A549 (cell line): ENCODE measurements around the gene SUN1. TPM values are rescaled to one million over a fixed set of nuclear protein-coding genes. Genes with fewer than 3 reads are reported as not detected.

ENCODE experiments used
- ATAC-seq, 2 experiments: fragments of 200-7000 bp in 1 of 2; fragments of >200 bp in 1 of 2; cut with Nextera tagmentation in 1 of 2; cut with Tn5 transposase in 1 of 2; 3 replicates each; pipeline versions ENCODE4 v1.8.0 to v1.9.1; 2018 to 2020; ENCODE audit warnings: mild to moderate bottlenecking in 1 of 2, moderate library complexity in 1 of 2
- CTCF ChIA-PET: fragments of 300-600 bp; sonication (Branson Sonifier 250); formaldehyde crosslinking; extraction: SDS; loops from one replicate; lab custom pipeline; 2021; ENCODE audit warnings: antibody characterized with exemption, inconsistent platforms; lab: Yijun Ruan, JAX
- POLR2A ChIA-PET: fragments of 350-600 bp; formaldehyde crosslinking; extraction: SDS; loops from one replicate; lab custom pipeline; 2021; ENCODE audit warnings: antibody characterized with exemption, inconsistent platforms; lab: Yijun Ruan, JAX
- DNase-seq, 2 experiments: peaks; one replicate each; pipeline versions ENCODE4 v3.0.0 to v3.0.0-alpha.2; 2011 to 2016; ENCODE audit warnings: low read depth in 1 of 2, low spot score in 1 of 2
- FAIRE-seq: peaks from 2 replicates; lab custom pipeline; 2011; peaks lifted over from hg19 to GRCh38; lab: Jason Lieb, UNC
- H3K27ac ChIP-seq, 2 experiments: fragments of >200 bp; sonication (Bioruptor Twin); formaldehyde crosslinking; 3 replicates each; pipeline ENCODE4 v1.5.1; 2016 to 2017
- H3K4me1 ChIP-seq: fragments of >200 bp; sonication (Bioruptor Twin); formaldehyde crosslinking; 3 replicates; pipeline ENCODE4 v1.6.1; 2016
- H3K4me2 ChIP-seq: fragments of >200 bp; sonication (Bioruptor Twin); formaldehyde crosslinking; 3 replicates; pipeline ENCODE4 v1.6.1; 2016
- H3K4me3 ChIP-seq: fragments of >200 bp; sonication (Bioruptor Twin); formaldehyde crosslinking; 3 replicates; pipeline ENCODE4 v1.5.1; 2016
- H3K9me3 ChIP-seq: fragments of >200 bp; sonication (Bioruptor Twin); formaldehyde crosslinking; 3 replicates; pipeline ENCODE4 v1.6.1; 2016
- ATOH8 ChIP-seq: fragments of 250-450 bp; sonication (Bioruptor Pico); IDR thresholded peaks from 2 replicates; pipeline ENCODE4 v1.5.0; 2020; ENCODE audit warnings: low read depth, mild to moderate bottlenecking, moderate library complexity
- BCL3 ChIP-seq: fragments of >200 bp; sonication (Bioruptor Twin); formaldehyde crosslinking; IDR thresholded peaks from 3 replicates; pipeline ENCODE4 v1.6.1; 2016
- CHD2 ChIP-seq: fragments of 150-350 bp; IDR thresholded peaks from 2 replicates; pipeline ENCODE4 v1.6.1; 2014; ENCODE audit warnings: low read length; ENCODE audit not compliant: partially characterized antibody
- ELK1 ChIP-seq: fragments of 150-350 bp; IDR thresholded peaks from 2 replicates; pipeline ENCODE4 v1.6.1; 2014; ENCODE audit warnings: low read depth, mild to moderate bottlenecking, low read length
- EP300 ChIP-seq, 2 experiments: fragments of >200 bp; sonication (Bioruptor Twin); formaldehyde crosslinking; IDR thresholded peaks; 2 replicates in 1 of 2; 3 replicates in 1 of 2; pipeline ENCODE4 v1.6.1; 2016 to 2017
- HDAC2 ChIP-seq: fragments of 200-600 bp; sonication (generic); IDR thresholded peaks from 2 replicates; pipeline ENCODE4 v1.6.1; 2016
- HES2 ChIP-seq: fragments of >200 bp; sonication (Bioruptor Twin); formaldehyde crosslinking; IDR thresholded peaks from 2 replicates; pipeline ENCODE4 v1.6.1; 2016
- HMGXB4 ChIP-seq: fragments of 250-450 bp; sonication (Bioruptor Pico); IDR thresholded peaks from 2 replicates; pipeline ENCODE4 v1.5.0; 2021; ENCODE audit warnings: mild to moderate bottlenecking, moderate library complexity, borderline replicate concordance
- JUNB ChIP-seq: fragments of >200 bp; sonication (Bioruptor Twin); formaldehyde crosslinking; IDR thresholded peaks from 2 replicates; pipeline ENCODE4 v1.6.1; 2016
- RCOR1 ChIP-seq: fragments of 150-350 bp; IDR thresholded peaks from 2 replicates; pipeline ENCODE4 v1.6.1; 2014; ENCODE audit warnings: antibody characterized with exemption, low read length, low read depth
- REST ChIP-seq: fragments of 200-600 bp; sonication (generic); IDR thresholded peaks from 2 replicates; pipeline ENCODE4 v1.6.1; 2016; ENCODE audit warnings: antibody characterized with exemption, mild to moderate bottlenecking, moderate library complexity
- SREBF2 ChIP-seq: fragments of 450-650 bp; IDR thresholded peaks from 2 replicates; pipeline ENCODE4 v1.6.1; 2014; ENCODE audit warnings: mild to moderate bottlenecking, moderate library complexity
- TFCP2L1 ChIP-seq: fragments of 250-450 bp; sonication (Bioruptor Pico); IDR thresholded peaks from 2 replicates; pipeline ENCODE4 v1.5.0; 2021; ENCODE audit warnings: mild to moderate bottlenecking
- ZC3H11A ChIP-seq: fragments of 450-650 bp; IDR thresholded peaks from 2 replicates; pipeline ENCODE4 v1.6.1; 2014; ENCODE audit warnings: antibody characterized with exemption, mild to moderate bottlenecking
- ZFP36 ChIP-seq: fragments of 450-650 bp; IDR thresholded peaks from 2 replicates; pipeline ENCODE4 v1.6.1; 2014; ENCODE audit warnings: borderline replicate concordance; ENCODE audit not compliant: partially characterized antibody
- ZSCAN20 ChIP-seq: fragments of 250-450 bp; sonication (Bioruptor Pico); IDR thresholded peaks from 2 replicates; pipeline ENCODE4 v1.8.0; 2022; ENCODE audit warnings: mild to moderate bottlenecking, moderate library complexity
- WGBS: methylation state at CpG from one replicate; pipeline ENCODE4 v1.1.6; 2017; ENCODE audit errors: missing lambda C conversion rate; 5-methylcytosine and 5-hydroxymethylcytosine counted together
- polyA plus RNA-seq, 4 experiments: library from polyadenylated mRNA; depleted of rRNA in 3 of 4; stranded (reverse); fragments of >200 nt; fragmentation: RNase III in 1 of 4; extraction: RNeasy Plus Mini Kit Qiagen cat#74134 plus additional on column Dnase treatment in 1 of 4; gene quantifications; 2 replicates in 3 of 4; 3 replicates in 1 of 4; pipeline ENCODE4 v1.2.3, GENCODE V29; 2011 to 2017

The SUN1 gene
- polyA plus RNA-seq, 2 of the 4 experiments (the other 2 are of a cell fraction), result 60.7 to 130 TPM

- CTCF ChIA-PET, result interaction anchor here (0.9 to 1.6 kb wide), 2 partner anchors 15 to 105 kb away, joined by 3 to 4 read pairs; no protein-coding TSS in a partner anchor
- no peak overlapping the region for H3K27ac ChIP-seq
- no peak for FAIRE-seq
- H3K4me1 ChIP-seq, result no peaks in the 10 kb centered on the region
- H3K4me2 ChIP-seq, result no peak overlapping the region
- 96% methylated on average over 33 of the region's 43 CpGs for whole genome bisulfite sequencing
- ATAC-seq, result no peak
- H3K4me3 ChIP-seq, result no peak overlapping the region
- POLR2A ChIA-PET, result no interaction called here
- DNase-seq, result no peak
- no peaks in the 10 kb centered on the region for H3K9me3 ChIP-seq
- TF ChIP-seq HDAC2, result no peak
- no peak for TF ChIP-seq HMGXB4 (CRISPR knock-in tag)
Measured at GRCh38 chr7:888081-889024, 56.1 kb downstream of the SUN1 start.

GRCh38 chr7:889025-889390, 56.7 kb downstream of the SUN1 start:
- ChIA-PET CTCF (no interaction called here), POLR2A (no interaction called here)
- no peaks in the 10 kb centered on the region for H3K9me3 ChIP-seq
- FAIRE-seq (no peak), ATAC-seq (no peak), DNase-seq (no peak)
- 83% methylated on average over 12 of the region's 15 CpGs for WGBS
- TF ChIP-seq BCL3 (no peak), TFCP2L1 (CRISPR knock-in tag) (no peak), RCOR1 (no peak), ATOH8 (CRISPR knock-in tag) (no peak), REST (no peak), ZC3H11A (no peak), ZSCAN20 (no peak)
- H3K4me2 ChIP-seq, result no peak overlapping the region
- H3K4me1 ChIP-seq, result no peaks in the 10 kb centered on the region
- no peak overlapping the region for H3K27ac ChIP-seq
- no peak overlapping the region for H3K4me3 ChIP-seq

GRCh38 chr7:889391-889790, 57.1 kb downstream of the SUN1 start:
- CTCF ChIA-PET, result no interaction called here
- ATAC-seq, result no peak
- WGBS, result 97% methylated on average over 13 of the region's 18 CpGs
- H3K9me3 ChIP-seq, result no peaks in the 10 kb centered on the region
- TF ChIP-seq JUNB (no peak), ZFP36 (no peak), ELK1 (no peak), HES2 (no peak), CHD2 (no peak), EP300 (IDR thresholded peaks at IDR 0.05) (no peak), SREBF2 (no peak)
- TF ChIP-seq, all 56 proteins: peak for 0
- no peak for FAIRE-seq
- no peak overlapping the region for H3K27ac ChIP-seq
- POLR2A ChIA-PET, result no interaction called here
- no peak overlapping the region for H3K4me2 ChIP-seq
- no peak for DNase-seq
- no peaks in the 10 kb centered on the region for H3K4me1 ChIP-seq
- no peak overlapping the region for H3K4me3 ChIP-seq
